NCI-H1694 (cell line): ENCODE results near the gene CD79A.
A peak's percentile ranks its signal among the peaks of the same experiment; 100 is the strongest.

Experiments
- DNase-seq: peaks from one replicate; lab custom pipeline; 2025; lab: John Stamatoyannopoulos, UW

Gene CD79A

DNA sequence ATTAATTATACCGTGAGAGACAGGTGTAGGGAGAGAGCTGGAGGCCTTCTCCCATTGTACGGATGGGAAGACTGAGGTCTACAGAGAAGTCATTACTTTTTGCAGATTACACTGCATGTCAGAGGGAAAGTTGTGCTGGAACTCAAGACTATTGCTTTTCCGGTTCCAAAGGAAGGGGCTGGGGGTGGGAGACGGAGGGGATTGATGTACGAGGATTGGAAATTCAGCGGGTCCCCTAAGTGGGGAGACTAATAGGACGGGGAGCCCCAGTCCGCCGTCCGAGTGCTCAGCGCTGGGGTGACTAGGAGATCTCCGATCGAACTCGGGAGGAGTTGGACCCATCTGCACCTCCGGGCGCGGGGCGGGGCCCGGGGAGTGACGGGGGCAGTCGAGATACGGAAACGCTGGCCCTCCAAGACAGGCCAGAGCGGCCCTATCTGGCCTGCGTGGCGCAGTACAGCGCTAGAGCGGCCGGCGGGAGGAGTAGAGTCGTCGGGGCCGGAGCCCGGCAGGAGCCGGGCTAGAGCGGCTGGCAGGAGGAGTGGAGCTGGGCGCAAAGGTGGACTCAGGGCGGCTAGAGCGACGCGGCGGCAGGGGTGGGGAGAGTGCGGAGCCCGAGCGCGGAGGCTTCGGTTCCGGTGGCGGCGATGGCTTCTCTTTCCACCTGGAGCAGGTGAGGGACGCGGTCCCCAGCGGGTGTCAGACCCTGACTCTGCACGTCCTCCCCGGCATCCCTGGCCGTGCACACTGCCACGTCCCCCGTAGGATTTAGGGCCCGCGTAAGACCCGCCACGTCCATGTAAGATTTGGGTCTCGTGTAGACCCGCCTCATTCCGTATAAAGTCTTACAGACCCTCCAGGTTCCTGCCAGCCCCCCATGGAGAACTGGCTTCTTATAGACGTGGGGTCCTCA, 7.0 kb downstream of the CD79A start:
- peak; percentile 85 for DNase-seq

DNA sequence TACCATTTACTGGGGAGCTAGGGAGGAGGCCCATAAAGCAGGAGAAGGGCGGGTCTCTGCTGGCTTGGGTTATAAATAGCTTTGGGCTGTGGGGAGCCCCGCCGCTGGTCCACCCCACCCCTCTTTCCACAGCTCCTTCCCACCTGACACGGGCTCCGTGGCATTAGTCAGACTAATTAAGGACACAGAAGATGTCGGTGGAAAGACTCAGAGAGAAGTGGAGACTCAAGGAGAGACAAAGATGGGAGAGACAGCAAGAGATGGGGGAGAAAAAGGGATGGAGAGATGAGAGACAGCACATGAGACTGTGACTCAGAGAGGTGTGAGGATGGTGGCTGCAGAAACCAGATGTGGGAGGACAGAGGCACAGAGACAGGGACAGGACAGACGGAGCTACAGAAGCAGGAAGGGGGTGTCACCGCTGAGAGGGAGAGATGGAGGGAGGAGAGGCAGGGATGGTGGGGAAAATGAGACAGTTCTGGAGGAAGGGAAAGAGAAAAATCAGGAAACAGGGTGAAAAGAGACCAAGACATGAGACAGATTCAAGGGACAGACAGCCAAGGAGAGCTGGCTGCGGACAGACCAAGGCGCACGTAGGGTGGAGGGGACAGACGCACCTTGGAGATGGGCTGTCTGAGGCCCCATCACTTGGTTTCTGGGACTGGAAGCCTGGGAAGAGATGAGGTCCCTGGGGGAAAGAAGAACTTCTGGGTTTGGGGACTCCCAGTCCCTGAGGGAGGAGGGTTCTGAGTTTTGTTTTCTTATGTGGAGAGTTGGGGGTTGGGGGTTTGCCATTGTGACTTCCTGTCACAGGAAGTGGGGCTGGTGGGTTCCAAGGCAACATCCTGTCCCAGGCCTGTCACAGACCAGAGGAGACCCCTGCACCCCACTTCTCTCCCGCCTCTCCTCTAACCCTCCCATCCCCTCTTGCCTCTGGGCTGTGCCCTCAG, 10.0 kb downstream of the CD79A start:
- DNase-seq, result no peak

DNA sequence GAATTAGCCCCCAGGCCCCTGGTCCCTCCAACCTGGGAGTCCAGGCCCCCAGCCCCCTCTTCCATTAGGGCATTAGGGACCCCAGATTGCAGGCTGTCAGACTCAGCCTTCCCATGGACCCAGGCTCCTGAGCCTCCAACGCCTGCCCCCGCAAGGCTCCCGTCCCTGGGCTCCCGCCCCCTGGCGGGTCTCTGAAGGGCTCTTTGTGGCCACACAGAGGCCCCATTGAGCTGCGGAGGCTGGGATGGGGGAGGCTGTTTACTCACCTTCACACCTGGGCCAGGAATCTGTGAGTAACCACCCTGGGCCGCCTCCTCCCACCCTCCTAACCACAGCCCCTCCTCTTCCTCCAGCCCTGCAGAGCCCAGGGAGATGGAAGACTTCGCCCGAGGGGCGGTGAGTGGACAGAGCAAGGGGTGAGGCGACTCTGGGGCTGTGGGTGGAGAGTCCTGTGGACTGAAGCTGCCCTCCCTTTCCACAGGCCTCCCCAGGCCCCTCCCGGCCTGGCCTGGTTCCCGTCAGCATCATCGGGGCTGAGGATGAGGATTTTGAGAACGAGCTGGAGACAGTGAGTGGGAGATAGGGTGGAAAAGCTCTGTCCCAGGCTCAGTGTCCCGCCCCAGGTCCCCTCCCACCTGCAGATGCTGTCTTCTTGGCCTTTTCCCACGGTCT, 10.8 kb downstream of the CD79A start:
- DNase-seq, result no peak

DNA sequence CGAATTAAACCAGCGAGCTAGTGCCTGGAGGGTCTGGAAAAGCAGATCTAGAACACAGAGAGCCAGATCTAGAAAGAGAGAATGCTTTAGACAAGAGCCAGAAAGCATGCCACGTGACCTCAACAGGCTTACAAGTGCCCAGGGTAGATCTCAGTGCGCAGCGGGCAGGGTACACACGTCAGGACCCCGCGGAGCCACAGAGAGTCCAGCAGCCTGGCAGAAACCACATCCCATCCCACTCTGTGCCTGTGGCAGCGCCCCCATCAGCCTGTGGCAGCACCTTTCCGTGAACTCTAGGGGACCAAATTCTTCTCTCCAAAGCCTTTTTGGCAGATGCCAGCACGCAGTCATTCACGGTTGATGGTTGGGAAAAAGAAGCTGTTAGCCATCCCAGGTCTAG, 11.8 kb downstream of the CD79A start:
- no peak for DNase-seq

DNA sequence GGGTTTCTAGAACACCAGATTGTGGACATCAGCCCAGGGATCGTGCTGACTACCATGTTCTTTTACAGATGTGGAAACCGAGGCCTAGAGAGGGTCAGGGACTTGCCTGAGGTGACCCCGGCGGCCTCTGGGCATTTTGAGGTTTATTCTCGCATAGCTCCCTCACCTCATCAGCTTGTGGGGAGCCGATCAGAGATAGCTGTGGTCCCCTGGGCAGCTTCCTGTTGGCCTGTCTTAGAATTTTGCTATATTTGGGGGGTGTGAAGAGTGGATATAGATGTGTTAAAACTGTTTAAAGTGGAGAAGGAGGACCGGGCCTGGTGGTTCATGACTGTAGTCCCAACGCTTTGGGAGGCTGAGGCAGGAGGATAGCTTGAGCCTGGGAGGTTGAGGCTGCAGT, 12.8 kb downstream of the CD79A start:
- no peak for DNase-seq

DNA sequence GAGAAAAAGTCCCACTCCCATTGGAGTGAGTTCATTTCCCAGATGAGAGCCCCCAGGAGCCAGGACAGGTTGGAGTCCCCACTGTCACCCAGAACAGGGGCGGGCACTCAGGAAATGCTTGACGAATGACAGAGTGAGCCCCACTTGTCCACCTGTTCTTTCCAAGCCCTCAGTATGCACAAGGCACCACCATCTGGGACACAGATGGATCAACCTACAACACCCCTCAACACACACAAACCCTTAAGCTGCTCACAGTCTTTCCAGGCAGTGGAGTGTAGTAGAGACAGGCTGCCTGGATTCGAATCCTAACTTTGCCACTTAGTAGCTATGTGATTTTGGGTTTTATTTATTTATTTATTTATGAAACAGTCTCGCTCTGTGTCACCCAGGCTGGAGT, 13.9 kb downstream of the CD79A start:
- no peak for DNase-seq

DNA sequence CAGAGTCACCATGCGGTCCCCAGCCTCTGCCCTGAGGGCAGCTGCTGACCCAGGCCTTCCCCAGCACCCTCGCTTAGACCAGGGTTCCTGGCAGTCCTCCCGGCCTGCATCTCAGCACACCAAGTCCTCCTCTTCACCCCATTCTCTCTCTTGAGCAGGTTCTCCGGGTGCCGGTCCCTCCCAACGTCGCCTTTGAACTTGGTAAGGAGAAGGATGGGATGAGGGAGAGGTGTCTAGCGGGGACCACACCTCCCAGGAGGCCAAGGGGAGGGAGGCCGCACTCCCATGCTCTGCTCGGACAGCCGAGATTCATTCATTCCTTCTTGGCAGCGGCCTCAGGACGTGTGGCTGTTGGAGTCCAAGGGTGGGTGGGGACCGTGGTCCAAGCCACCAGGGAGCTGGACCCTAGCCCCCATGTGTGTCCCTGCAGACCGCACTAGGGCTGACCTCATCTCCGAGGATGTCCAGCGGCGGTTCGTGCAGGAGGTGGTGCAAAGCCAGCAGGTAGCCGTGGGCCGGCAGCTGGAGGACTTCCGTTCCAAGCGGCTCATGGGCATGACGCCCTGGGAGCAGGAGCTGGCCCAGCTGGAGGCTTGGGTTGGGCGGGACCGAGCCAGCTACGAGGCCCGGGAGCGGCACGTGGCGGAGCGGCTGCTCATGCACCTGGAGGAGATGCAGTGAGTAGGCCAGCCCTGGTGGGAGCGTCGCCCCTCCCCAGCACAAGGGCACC, 15.3 kb downstream of the CD79A start:
- DNase-seq, result no peak

DNA sequence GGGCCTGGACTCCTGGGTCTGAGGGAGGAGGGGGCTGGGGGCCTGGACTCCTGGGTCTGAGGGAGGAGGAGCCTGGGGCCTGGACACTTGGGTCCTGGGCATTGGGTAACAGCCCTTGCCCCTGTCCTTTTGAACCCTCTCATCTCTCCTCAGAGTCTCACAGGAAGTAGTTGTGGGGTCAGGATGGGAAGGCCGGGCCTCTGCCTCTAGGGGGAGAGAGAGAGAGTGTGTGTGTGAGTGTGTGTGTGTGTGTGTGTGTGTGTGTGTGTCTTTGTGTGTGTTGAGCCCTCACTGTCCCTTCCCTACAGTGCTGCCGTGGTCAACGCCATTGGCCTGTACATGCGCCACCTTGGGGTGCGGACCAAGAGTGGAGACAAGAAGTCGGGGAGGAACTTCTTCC, 16.8 kb downstream of the CD79A start:
- DNase-seq, result no peak

DNA sequence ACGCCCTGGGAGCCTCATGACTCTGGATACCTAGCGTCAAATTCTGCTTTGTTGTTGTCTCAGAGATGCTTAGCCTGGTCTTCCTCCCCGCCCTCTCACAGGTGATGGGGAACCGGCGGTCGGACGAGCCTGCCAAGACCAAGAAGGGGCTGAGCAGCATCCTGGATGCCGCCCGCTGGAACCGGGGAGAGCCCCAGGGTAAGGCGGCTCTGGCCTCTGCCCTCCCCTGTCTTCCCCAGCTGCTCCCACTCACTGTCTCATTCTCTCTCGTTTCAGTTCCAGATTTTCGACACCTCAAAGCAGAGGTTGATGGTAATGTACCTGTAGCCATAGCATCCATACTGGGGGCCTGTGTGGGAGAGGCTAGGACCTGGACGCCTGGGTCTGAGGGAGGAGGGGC, 17.3 kb downstream of the CD79A start:
- DNase-seq, result no peak

DNA sequence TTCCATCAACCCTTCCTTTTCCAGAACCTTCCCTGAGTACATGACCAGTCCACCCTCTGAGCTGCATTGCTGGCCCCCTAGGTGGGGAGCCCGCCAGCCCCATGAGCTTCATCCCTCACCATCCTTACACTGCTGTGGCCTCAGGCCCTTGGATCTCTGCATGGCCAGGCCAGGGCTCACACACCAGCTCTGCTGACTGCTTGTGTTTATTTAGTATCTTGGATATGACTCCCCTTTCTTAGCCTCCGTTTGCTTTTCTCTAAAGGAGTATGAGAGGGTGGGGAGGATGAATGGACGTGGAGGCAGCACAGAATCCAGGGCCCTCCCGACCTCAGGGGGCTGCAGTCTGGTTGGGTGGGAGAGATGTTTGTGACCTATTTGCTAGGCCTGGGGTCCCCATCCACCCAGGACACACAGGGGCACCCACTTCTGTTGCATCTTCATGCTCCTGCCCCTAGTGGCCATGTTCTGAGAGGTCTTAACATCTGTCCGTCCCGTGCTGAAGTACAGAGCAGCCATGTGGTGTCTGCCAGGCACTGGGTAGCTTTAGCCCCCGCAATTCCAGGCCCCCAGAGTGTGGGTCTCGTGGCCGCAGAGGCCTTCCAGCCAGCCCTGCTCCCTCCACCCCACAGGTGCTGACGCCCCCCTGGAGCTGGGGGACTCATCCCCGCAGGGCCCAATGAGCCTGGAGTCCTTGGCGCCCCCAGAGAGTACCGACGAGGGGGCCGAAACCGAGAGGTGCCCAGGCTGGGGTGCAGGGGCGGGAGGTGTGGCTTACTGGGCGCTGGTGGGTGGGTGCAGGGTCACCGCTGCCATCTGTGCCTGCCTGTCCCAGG, 18.9 kb downstream of the CD79A start:
- peak; percentile 19 for DNase-seq

DNA sequence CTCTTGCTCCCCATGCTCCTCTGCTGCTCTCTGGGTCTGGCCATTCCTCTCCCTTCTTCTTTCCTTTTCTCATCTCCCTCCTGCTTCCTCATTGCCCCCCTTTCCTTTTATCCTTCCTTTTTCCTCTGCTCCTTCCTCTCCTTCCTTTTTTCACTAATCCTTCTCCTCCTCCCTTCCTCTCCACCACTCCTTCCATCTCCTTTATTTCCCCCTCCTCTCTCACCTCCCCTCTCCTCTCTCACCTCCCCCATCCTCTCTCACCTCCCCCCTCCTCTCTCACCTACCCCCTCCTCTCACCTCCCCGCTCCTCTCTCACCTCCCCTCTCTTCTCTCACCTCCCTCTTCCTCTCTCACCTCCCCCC, 19.5 kb downstream of the CD79A start:
- no peak for DNase-seq

DNA sequence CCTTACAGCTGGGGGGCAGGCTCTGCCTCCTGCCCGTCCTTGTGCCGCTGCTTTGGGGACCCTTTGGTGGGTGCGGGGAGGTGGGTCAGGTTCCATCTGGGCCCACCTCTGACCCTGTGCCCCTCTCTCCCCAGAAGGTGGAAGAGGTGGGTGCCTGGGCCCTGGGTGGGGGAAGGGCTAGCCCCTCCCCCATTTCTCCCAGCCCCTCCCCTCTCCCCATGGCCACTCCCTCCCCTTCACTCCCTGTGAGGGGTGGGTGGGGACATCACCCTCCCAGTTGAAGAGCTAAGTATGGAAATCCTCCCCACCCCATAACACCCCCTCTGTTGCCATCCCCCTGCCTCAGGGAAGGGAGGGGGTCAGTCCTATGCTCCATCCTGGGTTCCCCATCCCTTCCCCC, 20.1 kb downstream of the CD79A start:
- DNase-seq, result no peak

DNA sequence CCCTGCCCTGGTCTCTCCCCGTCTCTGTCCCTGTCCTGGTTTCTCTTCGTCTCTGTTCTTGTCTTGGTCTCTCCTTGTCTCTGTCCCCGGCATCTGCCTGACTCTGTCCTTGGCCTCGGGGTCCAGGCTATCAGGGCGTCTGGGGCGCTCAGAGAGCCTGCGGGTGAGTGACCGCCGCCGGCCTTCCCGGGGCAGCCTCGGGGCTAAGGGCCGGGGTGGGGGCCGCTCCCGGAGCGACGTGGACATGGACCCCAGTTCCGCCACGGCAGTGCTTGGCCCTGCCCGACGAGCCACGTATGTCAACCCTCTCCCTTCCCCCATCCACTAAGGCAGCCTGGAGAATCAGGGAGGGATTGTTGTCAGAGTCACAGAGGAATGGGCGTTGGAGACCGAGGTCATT, 20.7 kb downstream of the CD79A start:
- DNase-seq, result no peak

DNA sequence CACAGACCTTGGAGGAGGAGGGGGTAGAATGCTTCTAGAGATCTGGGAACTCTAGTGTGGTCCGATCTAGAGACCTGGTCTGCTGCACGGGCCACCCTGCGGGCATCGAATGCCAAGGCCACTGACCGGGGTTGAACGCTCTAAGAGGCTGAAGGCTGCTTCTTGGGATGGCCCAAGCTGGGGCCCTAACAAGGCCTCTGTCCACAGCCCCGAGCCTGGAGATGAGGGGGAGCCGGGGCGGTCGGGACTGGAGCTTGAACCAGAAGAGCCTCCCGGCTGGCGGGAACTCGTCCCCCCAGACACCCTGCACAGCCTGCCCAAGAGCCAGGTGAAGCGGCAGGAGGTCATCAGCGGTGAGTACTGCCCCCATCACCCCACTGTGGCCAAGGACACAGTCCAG, 21.2 kb downstream of the CD79A start:
- DNase-seq, result no peak

DNA sequence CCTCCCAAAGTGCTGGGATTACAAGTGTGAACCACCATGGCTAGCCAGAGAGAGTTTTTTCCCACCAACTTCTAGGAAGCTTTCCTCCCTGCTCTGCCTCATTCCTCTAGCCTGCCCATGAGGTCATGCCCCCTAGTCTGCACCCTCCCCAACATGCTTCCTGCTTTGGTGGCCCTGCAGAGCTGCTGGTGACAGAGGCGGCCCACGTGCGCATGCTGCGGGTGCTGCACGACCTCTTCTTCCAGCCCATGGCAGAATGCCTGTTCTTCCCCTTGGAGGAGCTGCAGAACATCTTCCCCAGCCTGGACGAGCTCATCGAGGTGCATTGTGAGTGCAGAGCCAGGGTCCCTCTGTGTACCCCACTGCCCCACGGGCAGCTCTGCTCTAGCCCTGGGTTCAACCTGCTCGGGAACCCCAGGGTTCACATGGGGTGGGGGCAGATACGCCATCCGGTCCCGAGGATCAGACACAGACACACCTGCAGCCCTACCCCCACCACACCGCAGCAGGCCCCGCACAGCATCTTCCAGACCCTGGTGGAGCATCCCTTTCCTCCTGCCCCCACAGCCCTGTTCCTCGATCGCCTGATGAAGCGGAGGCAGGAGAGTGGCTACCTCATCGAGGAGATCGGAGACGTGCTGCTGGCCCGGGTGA, 24.8 kb downstream of the CD79A start:
- no peak for DNase-seq

DNA sequence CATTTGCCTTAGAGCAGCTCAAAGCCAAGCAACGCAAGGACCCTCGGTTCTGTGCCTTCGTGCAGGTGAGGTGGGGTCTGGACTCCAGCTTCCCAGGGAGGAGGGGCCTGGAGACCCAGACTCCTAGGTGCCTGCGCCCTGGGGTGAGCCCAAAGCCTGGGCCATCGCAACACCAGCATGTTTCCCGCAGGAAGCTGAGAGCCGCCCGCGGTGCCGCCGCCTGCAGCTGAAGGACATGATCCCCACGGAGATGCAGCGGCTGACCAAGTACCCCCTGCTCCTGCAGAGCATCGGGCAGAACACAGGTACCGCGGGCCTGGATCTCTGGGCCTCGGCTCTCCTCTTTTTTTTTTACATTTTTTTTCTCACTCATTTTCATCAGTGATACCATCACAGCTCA, 25.5 kb downstream of the CD79A start:
- no peak for DNase-seq

DNA sequence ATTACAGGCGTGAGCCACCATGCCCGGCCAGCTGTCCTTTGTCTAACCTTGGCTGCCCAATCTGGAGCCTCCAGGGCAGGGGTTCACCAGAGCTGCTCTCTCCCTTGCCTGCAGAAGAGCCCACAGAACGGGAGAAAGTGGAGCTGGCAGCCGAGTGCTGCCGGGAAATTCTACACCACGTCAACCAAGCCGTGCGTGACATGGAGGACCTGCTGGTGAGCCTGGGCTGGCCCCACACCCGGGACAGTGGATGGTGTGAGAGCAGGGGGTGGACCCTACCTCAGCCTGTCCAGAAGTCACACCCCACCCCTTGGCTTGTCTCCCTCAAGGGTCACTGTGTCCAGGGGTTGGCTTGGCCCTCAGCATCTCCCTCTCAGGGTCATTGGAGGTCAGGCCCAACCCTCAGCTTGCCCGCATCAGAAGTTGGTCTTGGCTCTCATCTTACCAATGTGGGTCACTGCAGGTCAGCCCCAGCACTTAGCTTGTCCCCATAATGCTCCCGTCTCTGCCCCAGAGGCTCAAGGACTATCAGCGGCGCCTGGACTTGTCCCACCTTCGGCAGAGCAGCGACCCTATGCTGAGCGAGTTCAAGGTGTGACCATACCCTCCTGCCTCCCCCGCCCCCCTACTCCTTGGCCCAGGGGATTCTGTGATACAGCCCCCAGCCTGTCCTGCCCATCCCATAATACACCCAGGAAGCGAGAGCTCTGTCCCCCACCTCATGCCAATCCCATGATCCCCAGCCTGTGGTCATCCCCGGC, 26.3 kb downstream of the CD79A start:
- no peak for DNase-seq

DNA sequence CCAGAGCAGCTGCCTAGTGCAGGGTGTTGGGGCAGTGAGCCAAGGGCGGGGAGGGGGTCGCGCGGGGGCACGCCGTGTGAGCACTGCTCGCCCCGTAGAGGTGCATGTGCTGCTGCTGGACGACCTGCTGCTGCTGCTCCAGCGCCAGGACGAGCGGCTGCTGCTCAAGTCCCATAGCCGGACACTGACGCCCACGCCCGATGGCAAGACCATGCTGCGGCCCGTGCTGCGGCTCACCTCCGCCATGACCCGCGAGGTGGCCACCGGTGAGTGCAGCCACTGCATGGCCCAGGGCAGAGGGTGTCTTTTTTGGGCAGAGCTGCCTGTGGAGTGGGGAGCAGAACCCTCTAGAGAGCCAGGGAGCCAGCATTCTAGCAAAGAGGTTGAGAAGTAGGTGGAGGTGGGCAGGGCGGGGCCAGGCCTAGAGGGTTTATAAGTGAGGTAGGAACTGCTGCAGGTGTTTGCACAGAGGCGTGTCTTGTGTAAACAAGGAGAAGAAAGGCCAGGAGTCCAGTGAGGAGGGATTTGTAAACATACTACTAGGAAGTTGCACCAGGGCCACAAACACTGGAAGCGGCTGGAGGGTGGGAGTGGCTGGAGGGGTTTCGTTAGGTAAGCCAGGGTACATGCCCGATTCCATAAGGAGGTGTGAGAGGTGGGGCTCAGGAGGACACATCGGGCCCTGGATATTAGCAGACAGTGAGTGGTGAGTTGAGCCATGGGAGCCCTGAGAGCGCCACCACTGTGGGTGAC, 27.2 kb downstream of the CD79A start:
- DNase-seq, result no peak
